ENCODE results near the gene OSBPL10.

GRCh38 chr3:31848911-31849310 lies 132.2 kb downstream of the OSBPL10 start:
- TF ChIP-seq CTCF (IDR thresholded peaks at IDR 0.05; ENCODE audit: low read depth, low read length) (no peak), EZH2phosphoT487 (IDR thresholded peaks at IDR 0.05; ENCODE audit: low read depth) (no peak)
